HG02852 (cell line): ENCODE measurements around the gene MYH15.

ENCODE experiments used
- ATAC-seq: cut with Tn5 transposase; IDR thresholded peaks from one replicate; pipeline ENCODE4 v1.9.1; 2021; ENCODE audit warnings: mild to moderate bottlenecking, moderate library complexity; ENCODE audit not compliant: unreplicated experiment

Gene MYH15

GRCh38 chr3:108342837-108343486 lies 167.4 kb downstream of the MYH15 start:
- peak; percentile 83 for ATAC-seq

GRCh38 chr3:108341911-108342310 lies 168.5 kb downstream of the MYH15 start:
- ATAC-seq = no peak

- no peak for ATAC-seq
These were observed 171.4 kb downstream of the MYH15 start for GRCh38 chr3:108338901-108339545.

GRCh38 chr3:108334701-108335100 lies 175.7 kb downstream of the MYH15 start:
- ATAC-seq = no peak

GRCh38 chr3:108333961-108334360 lies 176.4 kb downstream of the MYH15 start:
- no peak for ATAC-seq

GRCh38 chr3:108331792-108332191 lies 178.6 kb downstream of the MYH15 start:
- no peak for ATAC-seq
